Liver (tissue), 10 donors: Measurements from ENCODE around the gene CFAP206. TPM values are rescaled to one million over a fixed set of nuclear protein-coding genes. Genes with fewer than 3 reads are reported as not detected.

Source experiments
- DNase-seq: peaks from one replicate; pipeline ENCODE4 v3.0.0-alpha.2; 2017; ENCODE audit warnings: low spot score
- H3K27ac ChIP-seq, 2 donors: one replicate each; pipeline ENCODE4 v1.7.0; 2013; ENCODE audit warnings: inconsistent platforms in 2 of 2, low read length in 2 of 2, control low read depth in 1 of 2, low read depth in 1 of 2, mild to moderate bottlenecking in 1 of 2
- H3K27me3 ChIP-seq, 4 donors: one replicate each; pipeline versions ENCODE4 v1.6.1 to v1.7.0; 2013; ENCODE audit warnings: low read length in 3 of 4, inconsistent platforms in 1 of 4, mild to moderate bottlenecking in 1 of 4, moderate library complexity in 1 of 4; ENCODE audit not compliant: control insufficient read depth in 4 of 4, insufficient read depth in 4 of 4
- H3K36me3 ChIP-seq, 4 donors: one replicate each; pipeline versions ENCODE4 v1.6.1 to v1.7.0; 2013; ENCODE audit warnings: low read length in 3 of 4, mild to moderate bottlenecking in 3 of 4, low read depth in 1 of 4, moderate library complexity in 1 of 4; ENCODE audit not compliant: control insufficient read depth in 4 of 4, insufficient read depth in 3 of 4
- H3K4me1 ChIP-seq, 4 donors: one replicate each; pipeline versions ENCODE4 v1.6.1 to v1.7.0; 2013; ENCODE audit warnings: low read length in 3 of 4, mild to moderate bottlenecking in 3 of 4, moderate library complexity in 1 of 4; ENCODE audit not compliant: control insufficient read depth in 4 of 4, insufficient read depth in 4 of 4
- H3K4me3 ChIP-seq, 3 donors: one replicate each; pipeline versions ENCODE4 v1.6.1 to v1.7.0; 2013; ENCODE audit warnings: low read length in 3 of 3, control low read depth in 1 of 3, low read depth in 1 of 3, mild to moderate bottlenecking in 1 of 3
- H3K9ac ChIP-seq, 2 donors: one replicate each; pipeline ENCODE4 v1.7.0; 2013; ENCODE audit warnings: low read length in 2 of 2, mild to moderate bottlenecking in 2 of 2, moderate library complexity in 2 of 2, control low read depth in 1 of 2, low read depth in 1 of 2
- H3K9me3 ChIP-seq, 4 donors: one replicate each; pipeline versions ENCODE4 v1.6.1 to v1.7.0; 2013; ENCODE audit warnings: low read length in 3 of 4; ENCODE audit not compliant: control insufficient read depth in 4 of 4
- EGR1 ChIP-seq, 2 donors: IDR thresholded peaks; 2 replicates each; pipeline ENCODE4 v1.6.1; 2016 to 2018; ENCODE audit warnings: antibody characterized with exemption in 2 of 2, low read depth in 2 of 2
- FOXA1 ChIP-seq: IDR thresholded peaks from 2 replicates; pipeline ENCODE4 v1.6.1; 2016; ENCODE audit warnings: antibody characterized with exemption
- FOXA2 ChIP-seq: IDR thresholded peaks from 2 replicates; pipeline ENCODE4 v1.6.1; 2016; ENCODE audit warnings: antibody characterized with exemption
- GABPA ChIP-seq, 2 donors: IDR thresholded peaks in 1 of 2; conservative IDR thresholded peaks in 1 of 2; 2 replicates each; pipeline ENCODE4 v1.6.1; 2016; ENCODE audit warnings: antibody characterized with exemption in 2 of 2, mild to moderate bottlenecking in 1 of 2, moderate library complexity in 1 of 2
- HNF4A ChIP-seq, 2 donors: conservative IDR thresholded peaks; 2 replicates each; pipeline ENCODE4 v1.6.1; 2016; ENCODE audit warnings: antibody characterized with exemption in 2 of 2, mild to moderate bottlenecking in 2 of 2
- HNF4G ChIP-seq: IDR thresholded peaks from 2 replicates; pipeline ENCODE4 v1.6.1; 2016; ENCODE audit warnings: antibody characterized with exemption
- JUND ChIP-seq, 2 donors: IDR thresholded peaks; 2 replicates each; pipeline ENCODE4 v1.6.1; 2016; ENCODE audit warnings: antibody characterized with exemption in 2 of 2
- NR2F2 ChIP-seq: IDR thresholded peaks from 2 replicates; pipeline ENCODE4 v1.6.1; 2016; ENCODE audit warnings: antibody characterized with exemption
- RAD21 ChIP-seq, 2 donors: IDR thresholded peaks; 2 replicates each; pipeline ENCODE4 v1.6.1; 2016; ENCODE audit warnings: antibody characterized with exemption in 2 of 2, mild to moderate bottlenecking in 2 of 2
- SP1 ChIP-seq: IDR thresholded peaks from 2 replicates; pipeline ENCODE4 v1.6.1; 2018; ENCODE audit warnings: antibody characterized with exemption, mild to moderate bottlenecking
- TAF1 ChIP-seq: conservative IDR thresholded peaks from 2 replicates; pipeline ENCODE4 v1.6.1; 2016; ENCODE audit warnings: antibody characterized with exemption, mild to moderate bottlenecking
- WGBS: extraction: QIAGEN DNeasy Blood & Tissue Kit; methylation state at CpG from one replicate; pipeline ENCODE4 v1.1.7; 2013; 5-methylcytosine and 5-hydroxymethylcytosine counted together
- polyA plus RNA-seq, 2 donors: library from polyadenylated mRNA; stranded (reverse) in 1 of 2; unstranded in 1 of 2; fragments of 200-250 nt in 1 of 2; fragments of >200 nt in 1 of 2; fragmentation: Nextera tagmentation in 1 of 2; extraction: Ambion mirVana in 1 of 2; gene quantifications; one replicate each; pipeline versions ENCODE4 v1.2.1 to v1.2.3, GENCODE V29; 2013 to 2015
- small RNA-seq: library from RNA; depleted of rRNA; stranded (forward); fragments of <200 nt; gene quantifications from one replicate; pipeline ENCODE3, GENCODE V24; 2014
- total RNA-seq, 2 donors: library from RNA; depleted of rRNA; stranded (reverse); fragments of >200 nt; gene quantifications; one replicate each; pipeline ENCODE4 v1.2.3, GENCODE V29; 2014
- TF ChIP-seq, protein P1 (sequence below): IDR thresholded peaks from 2 replicates; pipeline ENCODE4 v1.6.1; 2016; ENCODE audit warnings: antibody characterized with exemption
- TF ChIP-seq, protein P2 (sequence below): IDR thresholded peaks from 2 replicates; pipeline ENCODE4 v1.6.1; 2016; ENCODE audit warnings: antibody characterized with exemption
- donor health status: healthy.
- donor health status: healthy.
- donor health status: healthy.
- donor health status: healthy.
- donor health status: healthy.

Gene CFAP206
- total and polyA plus RNA-seq, 4 donors, result 0.08 to 0.42 (median 0.11) TPM; not detected in 1

DNA sequence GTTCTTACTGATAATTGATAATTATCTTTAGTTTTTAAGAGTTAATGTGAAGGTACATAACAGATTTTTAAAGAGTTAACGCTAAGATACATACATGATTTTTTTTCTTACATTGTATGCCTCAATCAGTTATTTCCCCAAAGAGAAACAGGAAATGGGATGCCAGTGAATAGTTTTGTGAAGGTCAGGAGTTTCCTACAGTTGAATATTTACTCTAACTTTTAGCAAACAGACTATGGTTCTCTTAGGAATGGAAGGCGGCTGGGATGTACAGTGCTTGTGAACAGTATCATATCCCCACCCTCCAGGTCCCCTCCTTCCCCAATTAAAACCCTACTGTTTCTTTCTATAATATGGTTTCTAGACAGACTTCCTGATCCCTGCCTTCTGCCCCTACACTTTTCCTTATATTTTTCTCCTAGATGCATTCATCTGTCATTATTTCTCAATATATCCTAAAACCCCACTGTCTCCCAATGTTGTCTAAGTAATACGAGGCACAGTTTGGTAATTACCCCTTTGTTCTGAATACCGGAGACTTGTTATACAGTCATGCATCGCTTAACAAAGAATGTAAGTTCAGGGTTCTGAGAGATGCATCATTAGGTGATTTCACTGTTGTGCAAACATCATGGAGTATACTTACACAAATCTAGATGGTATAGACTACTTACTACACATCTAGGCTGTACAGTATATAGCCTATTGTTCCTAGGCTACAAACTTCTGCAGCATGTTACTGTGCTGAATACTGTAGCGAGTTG, 94.2 kb downstream of the CFAP206 start:
- Histone ChIP-seq H3K4me1 (peaks cover 0 to 3% (median 0%) of the 10 kb centered on the region in 4 donors), H3K27me3 (no peaks in the 10 kb centered on the region), H3K4me3 (no peak overlapping the region), H3K9me3 (no peaks in the 10 kb centered on the region), H3K27ac (no peak overlapping the region), H3K9ac (no peak overlapping the region), H3K36me3 (peaks cover 0 to 22% (median 9%) of the 10 kb centered on the region in 4 donors)
- no peak for DNase-seq
- whole genome bisulfite sequencing, result 91% methylated on average over 6 of the region's 6 CpGs
- TF ChIP-seq TAF1 (no peak), HNF4A (conservative IDR thresholded peaks at IDR 0.05) (no peak), NR2F2 (no peak), GABPA (IDR thresholded peaks at IDR 0.05 in 1 of 2, conservative IDR thresholded peaks at IDR 0.05 in 1 of 2) (no peak)

DNA sequence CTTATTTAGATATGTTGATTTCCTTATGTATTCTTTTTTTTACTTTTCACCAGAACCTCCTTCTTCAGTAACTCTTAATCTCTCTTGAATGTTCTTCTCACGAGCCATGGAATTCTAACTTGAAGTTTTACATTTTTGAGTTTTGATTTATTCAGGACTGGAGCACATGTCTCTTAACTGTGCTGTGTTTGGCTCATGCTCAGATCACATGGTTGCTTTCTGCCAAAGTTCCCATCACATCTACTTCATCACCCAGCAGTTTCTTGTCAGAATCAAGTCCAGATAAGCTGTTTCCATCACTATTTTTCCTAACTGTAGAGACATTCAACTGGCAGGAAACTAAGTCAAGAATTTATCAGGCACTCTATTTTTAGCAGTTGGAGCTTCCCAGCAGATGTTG, 96.7 kb downstream of the CFAP206 start:
- Histone ChIP-seq H3K36me3 (peaks cover 0 to 32% (median 15%) of the 10 kb centered on the region in 4 donors), H3K4me3 (no peak overlapping the region), H3K9me3 (no peaks in the 10 kb centered on the region), H3K27me3 (no peaks in the 10 kb centered on the region), H3K27ac (no peak overlapping the region), H3K9ac (no peak overlapping the region), H3K4me1 (peaks cover 0 to 3% (median 0%) of the 10 kb centered on the region in 4 donors)
- TF ChIP-seq TAF1 (no peak), GABPA (IDR thresholded peaks at IDR 0.05 in 1 of 2, conservative IDR thresholded peaks at IDR 0.05 in 1 of 2) (no peak), FOXA2 (no peak), SP1 (no peak), EGR1 (IDR thresholded peaks at IDR 0.05; ENCODE audit: low read depth in 2 of 2) (no peak), JUND (IDR thresholded peaks at IDR 0.05) (no peak), RAD21 (IDR thresholded peaks at IDR 0.05) (no peak), HNF4G (no peak), HNF4A (conservative IDR thresholded peaks at IDR 0.05) (no peak), NR2F2 (no peak), FOXA1 (no peak)
- TF ChIP-seq, protein P1, sequence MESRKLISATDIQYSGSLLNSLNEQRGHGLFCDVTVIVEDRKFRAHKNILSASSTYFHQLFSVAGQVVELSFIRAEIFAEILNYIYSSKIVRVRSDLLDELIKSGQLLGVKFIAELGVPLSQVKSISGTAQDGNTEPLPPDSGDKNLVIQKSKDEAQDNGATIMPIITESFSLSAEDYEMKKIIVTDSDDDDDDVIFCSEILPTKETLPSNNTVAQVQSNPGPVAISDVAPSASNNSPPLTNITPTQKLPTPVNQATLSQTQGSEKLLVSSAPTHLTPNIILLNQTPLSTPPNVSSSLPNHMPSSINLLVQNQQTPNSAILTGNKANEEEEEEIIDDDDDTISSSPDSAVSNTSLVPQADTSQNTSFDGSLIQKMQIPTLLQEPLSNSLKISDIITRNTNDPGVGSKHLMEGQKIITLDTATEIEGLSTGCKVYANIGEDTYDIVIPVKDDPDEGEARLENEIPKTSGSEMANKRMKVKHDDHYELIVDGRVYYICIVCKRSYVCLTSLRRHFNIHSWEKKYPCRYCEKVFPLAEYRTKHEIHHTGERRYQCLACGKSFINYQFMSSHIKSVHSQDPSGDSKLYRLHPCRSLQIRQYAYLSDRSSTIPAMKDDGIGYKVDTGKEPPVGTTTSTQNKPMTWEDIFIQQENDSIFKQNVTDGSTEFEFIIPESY, result no peak
- TF ChIP-seq, protein P2, sequence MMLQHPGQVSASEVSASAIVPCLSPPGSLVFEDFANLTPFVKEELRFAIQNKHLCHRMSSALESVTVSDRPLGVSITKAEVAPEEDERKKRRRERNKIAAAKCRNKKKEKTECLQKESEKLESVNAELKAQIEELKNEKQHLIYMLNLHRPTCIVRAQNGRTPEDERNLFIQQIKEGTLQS, result no peak
- WGBS, result 76% methylated on average over 1 of the region's 1 CpG
- DNase-seq, result no peak

Small RNAs within 50 kb of the gene (small RNA-seq; reads per million reads assigned to genes)
- gene AL049697.2, result not detected
- gene RNU6-444P, result not detected

Other genes with a start within 250 kb of the CFAP206 start
- 1 to 10 TPM; 4.6 to 6.1 TPM for gene SMIM8, start 85.4 kb upstream of the CFAP206 start, total RNA-seq
- 1 to 10 TPM; 2.3 to 5.9 TPM for gene SMIM8, start 85.4 kb upstream of the CFAP206 start, polyA plus RNA-seq
- not detected for gene GJB7, start 78.7 kb upstream of the CFAP206 start, total RNA-seq
- gene GJB7, start 78.7 kb upstream of the CFAP206 start, polyA plus RNA-seq, result under 1 TPM in 1 of 2 donors, not detected in 1; 0.32 TPM
- 1 to 10 TPM in 1 of 2 donors, under 1 TPM in 1; 0.79 to 3.0 TPM for gene C6orf163, start 63.2 kb upstream of the CFAP206 start, total RNA-seq
- gene C6orf163, start 63.2 kb upstream of the CFAP206 start, polyA plus RNA-seq, result under 1 TPM; 0.09 to 0.56 TPM
- gene SLC35A1, start 65.0 kb downstream of the CFAP206 start, total RNA-seq, result 10 to 100 TPM in 1 of 2 donors, 1 to 10 TPM in 1; 9.4 to 11.9 TPM
- gene SLC35A1, start 65.0 kb downstream of the CFAP206 start, polyA plus RNA-seq, result 10 to 100 TPM in 1 of 2 donors, 1 to 10 TPM in 1; 9.0 to 13.7 TPM
- 10 to 100 TPM; 14.6 to 18.1 TPM for gene RARS2, start 182.0 kb downstream of the CFAP206 start, total RNA-seq
- 10 to 100 TPM; 10.9 to 19.2 TPM for gene RARS2, start 182.0 kb downstream of the CFAP206 start, polyA plus RNA-seq
- 10 to 100 TPM; 12.1 to 14.5 TPM for gene ORC3, start 182.2 kb downstream of the CFAP206 start, total RNA-seq
- gene ORC3, start 182.2 kb downstream of the CFAP206 start, polyA plus RNA-seq, result 1 to 10 TPM; 5.2 to 8.9 TPM